NB4 (cell line): Measurements from ENCODE around the gene RPL14.
A peak's percentile ranks its signal among the peaks of the same experiment; 100 is the strongest.

Experiments
- DNase-seq: peaks from one replicate; pipeline ENCODE4 v3.0.0; 2010; ENCODE audit warnings: low read depth
- H3K4me3 ChIP-seq: one replicate; pipeline ENCODE4 v1.5.1; 2011; ENCODE audit warnings: mild to moderate bottlenecking, low read depth, low read length, moderate library complexity
- CTCF ChIP-seq: IDR thresholded peaks from one replicate; pipeline ENCODE4 v1.5.1; 2012; ENCODE audit warnings: low read depth, low read length
- MAX ChIP-seq: IDR thresholded peaks from 2 replicates; pipeline ENCODE4 v1.6.1; 2011; ENCODE audit warnings: low read depth, low read length
- MYC ChIP-seq: IDR thresholded peaks from 2 replicates; pipeline ENCODE4 v1.6.1; 2011; ENCODE audit warnings: low read depth, low read length
- POLR2A ChIP-seq: IDR thresholded peaks from 2 replicates; pipeline ENCODE4 v1.6.1; 2011; ENCODE audit warnings: mild to moderate bottlenecking; ENCODE audit not compliant: insufficient read length; ENCODE audit errors: extremely low read depth

RPL14 gene

GRCh38 chr3:40456940-40457823 lies at the start of gene RPL14:
TSS of gene RPL14 (plus strand) at chr3:40457339. CDS start at chr3:40457472, 133 bp downstream.
- H3K4me3 ChIP-seq: peak within 1 kb of the TSS; percentile 100
- DNase-seq: peak; percentile 96
- peak; percentile 87 for TF ChIP-seq MAX
- no peak for TF ChIP-seq CTCF
- peak; percentile 91 for TF ChIP-seq POLR2A
- peak; percentile 82 for TF ChIP-seq MYC

GRCh38 chr3:40407611-40408010 lies 49.5 kb upstream of the RPL14 start:
- no peak for TF ChIP-seq MYC
- TF ChIP-seq CTCF: no peak
- no peak for TF ChIP-seq POLR2A
- no peak for TF ChIP-seq MAX
- DNase-seq: no peak
- no peak overlapping the region for H3K4me3 ChIP-seq

- TF ChIP-seq MAX: no peak
- no peak for TF ChIP-seq POLR2A
- no peak for TF ChIP-seq MYC
- no peak for TF ChIP-seq CTCF
Measured at GRCh38 chr3:40414270-40414669, 42.9 kb upstream of the RPL14 start.

GRCh38 chr3:40417845-40418543 lies 39.1 kb upstream of the RPL14 start:
- TF ChIP-seq POLR2A: no peak
- DNase-seq: no peak
- H3K4me3 ChIP-seq: no peak overlapping the region

More at GRCh38 chr3:40414270-40414669, 42.9 kb upstream of the RPL14 start:
- H3K4me3 ChIP-seq: no peak overlapping the region
- no peak for DNase-seq

- H3K4me3 ChIP-seq: no peak overlapping the region
- no peak for DNase-seq
- no peak for TF ChIP-seq MYC
- TF ChIP-seq MAX: no peak
- TF ChIP-seq CTCF: no peak
- TF ChIP-seq POLR2A: no peak
Measured at GRCh38 chr3:40422861-40423260, 34.3 kb upstream of the RPL14 start.

- DNase-seq: peak; percentile 19
- no peak for TF ChIP-seq CTCF
- no peak for TF ChIP-seq MYC
- TF ChIP-seq POLR2A: no peak
- no peak for TF ChIP-seq MAX
- H3K4me3 ChIP-seq: no peak overlapping the region
Measured at GRCh38 chr3:40427045-40427669, 30.0 kb upstream of the RPL14 start.
